Uterus (tissue), 4 donors: Measurements from ENCODE around the gene CACNG3. TPM values are rescaled to one million over a fixed set of nuclear protein-coding genes. Genes with fewer than 3 reads are reported as not detected.

Source experiments
- DNase-seq, 2 donors: peaks; one replicate each; pipeline ENCODE4 v3.0.0-alpha.2; 2019 to 2020
- H3K27ac ChIP-seq, 2 donors: fragments of 200-600 bp; sonication (generic); 1 replicate in 1 of 2; 2 replicates in 1 of 2; pipeline ENCODE4 v1.5.1; 2016 to 2018
- H3K27me3 ChIP-seq, 2 donors: fragments of 200-600 bp; sonication (generic); one replicate each; pipeline ENCODE4 v1.5.1; 2018 to 2019; ENCODE audit warnings: control low read depth in 1 of 2
- H3K36me3 ChIP-seq, 2 donors: fragments of 200-600 bp; sonication (generic); one replicate each; pipeline ENCODE4 v1.5.1; 2019; ENCODE audit warnings: control low read depth in 1 of 2
- H3K4me1 ChIP-seq, 2 donors: fragments of 200-600 bp; sonication (generic); one replicate each; pipeline ENCODE4 v1.5.1; 2018 to 2019; ENCODE audit warnings: control low read depth in 1 of 2
- H3K4me3 ChIP-seq, 2 donors: fragments of 200-600 bp; sonication (generic); 1 replicate in 1 of 2; 2 replicates in 1 of 2; pipeline ENCODE4 v1.5.1; 2018 to 2019; ENCODE audit warnings: mild to moderate bottlenecking in 1 of 2
- H3K9me3 ChIP-seq, 2 donors: fragments of 200-600 bp; sonication (generic); one replicate each; pipeline ENCODE4 v1.5.1; 2019; ENCODE audit warnings: control low read depth in 1 of 2
- POLR2A ChIP-seq, 2 donors: fragments of 450-650 bp; IDR thresholded peaks; one replicate each; pipeline ENCODE4 v1.6.1; 2016; ENCODE audit warnings: antibody characterized with exemption in 2 of 2, mild to moderate bottlenecking in 1 of 2, moderate library complexity in 1 of 2
- intact Hi-C: fragments of 100-400 bp; cut with DNase I; formaldehyde crosslinking; loops from one replicate; pipeline ENCODE4 v1.15.1; 2023; ENCODE audit warnings: low total_unique reads
- total RNA-seq, 4 donors: library from RNA; depleted of rRNA in 3 of 4; stranded (reverse); fragments of >200 nt in 3 of 4; gene quantifications; one replicate each; pipeline versions ENCODE4 v1.1.0 to v1.2.4, GENCODE V29; 2014 to 2023
- TF ChIP-seq, protein P1 (sequence below), 4 experiments: fragments of 200-600 bp in 2 of 4; fragments of 450-650 bp in 2 of 4; sonication (generic) in 2 of 4; IDR thresholded peaks; one replicate each; pipeline ENCODE4 v1.5.1; 2016 to 2019; ENCODE audit warnings: antibody characterized with exemption in 4 of 4, mild to moderate bottlenecking in 2 of 4, moderate library complexity in 1 of 4
- donor health status: DM: yes; HTN: yes; CAD: no.

The CACNG3 gene
- total RNA-seq, 4 donors from 2014 or later = not detected

DNA sequence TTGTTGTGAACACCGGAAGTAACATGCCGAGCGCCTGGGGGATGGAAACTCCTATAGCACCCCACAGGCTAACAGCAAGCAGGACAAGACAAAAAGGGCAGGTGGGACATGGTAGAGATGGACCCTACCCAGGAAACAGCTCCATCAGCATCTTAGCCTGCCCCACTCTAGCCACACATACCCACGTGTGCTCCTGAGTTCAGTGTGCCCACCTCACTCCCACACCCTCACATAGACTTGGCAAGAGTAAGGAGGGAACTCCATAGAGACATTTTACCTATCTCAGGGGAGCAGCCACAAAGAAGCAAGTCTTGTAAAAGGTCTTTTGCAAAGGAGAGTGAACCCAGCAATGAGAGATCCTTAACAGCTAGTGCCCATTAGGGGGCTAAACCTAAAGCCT lies 37.8 kb upstream of the CACNG3 start:
- intact Hi-C loops = no loop called here
- TF ChIP-seq, protein P1, sequence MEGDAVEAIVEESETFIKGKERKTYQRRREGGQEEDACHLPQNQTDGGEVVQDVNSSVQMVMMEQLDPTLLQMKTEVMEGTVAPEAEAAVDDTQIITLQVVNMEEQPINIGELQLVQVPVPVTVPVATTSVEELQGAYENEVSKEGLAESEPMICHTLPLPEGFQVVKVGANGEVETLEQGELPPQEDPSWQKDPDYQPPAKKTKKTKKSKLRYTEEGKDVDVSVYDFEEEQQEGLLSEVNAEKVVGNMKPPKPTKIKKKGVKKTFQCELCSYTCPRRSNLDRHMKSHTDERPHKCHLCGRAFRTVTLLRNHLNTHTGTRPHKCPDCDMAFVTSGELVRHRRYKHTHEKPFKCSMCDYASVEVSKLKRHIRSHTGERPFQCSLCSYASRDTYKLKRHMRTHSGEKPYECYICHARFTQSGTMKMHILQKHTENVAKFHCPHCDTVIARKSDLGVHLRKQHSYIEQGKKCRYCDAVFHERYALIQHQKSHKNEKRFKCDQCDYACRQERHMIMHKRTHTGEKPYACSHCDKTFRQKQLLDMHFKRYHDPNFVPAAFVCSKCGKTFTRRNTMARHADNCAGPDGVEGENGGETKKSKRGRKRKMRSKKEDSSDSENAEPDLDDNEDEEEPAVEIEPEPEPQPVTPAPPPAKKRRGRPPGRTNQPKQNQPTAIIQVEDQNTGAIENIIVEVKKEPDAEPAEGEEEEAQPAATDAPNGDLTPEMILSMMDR (IDR thresholded peaks at IDR 0.05) = no peak
- TF ChIP-seq POLR2A (IDR thresholded peaks at IDR 0.05) = no peak
- Histone ChIP-seq H3K27ac (no peak overlapping the region), H3K27me3 (no peaks in the 10 kb centered on the region), H3K4me1 (no peaks in the 10 kb centered on the region), H3K9me3 (no peaks in the 10 kb centered on the region), H3K4me3 (no peak overlapping the region), H3K36me3 (no peaks in the 10 kb centered on the region)
- no peak for DNase-seq

DNA sequence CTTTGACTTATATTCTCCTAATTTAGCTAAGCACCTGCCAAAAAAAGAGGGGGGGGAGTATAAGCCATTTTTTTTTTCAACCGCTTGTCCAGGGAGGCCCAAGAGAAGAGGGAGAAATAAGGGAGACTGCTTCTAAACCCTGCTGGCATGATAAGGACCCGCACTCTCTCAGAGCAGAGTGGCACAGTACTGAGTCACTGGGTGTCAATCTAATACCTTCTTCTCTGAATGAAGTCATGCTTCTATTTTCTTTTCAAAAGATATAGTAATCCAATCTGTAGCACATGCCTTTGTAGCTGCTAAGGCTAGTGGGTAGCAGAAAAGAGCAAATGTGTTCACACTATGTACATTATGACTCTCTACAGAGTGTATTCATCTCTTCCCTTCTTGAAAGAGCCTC lies 34.9 kb upstream of the CACNG3 start:
- H3K4me3 ChIP-seq = no peak overlapping the region
- H3K27me3 ChIP-seq = no peaks in the 10 kb centered on the region
- no peak overlapping the region for H3K27ac ChIP-seq
- TF ChIP-seq, protein P1 (IDR thresholded peaks at IDR 0.05) = no peak
- TF ChIP-seq POLR2A (IDR thresholded peaks at IDR 0.05) = no peak
- intact Hi-C loops = no loop called here
- DNase-seq = no peak
- H3K4me1 ChIP-seq = no peaks in the 10 kb centered on the region
- no peaks in the 10 kb centered on the region for H3K9me3 ChIP-seq
- no peaks in the 10 kb centered on the region for H3K36me3 ChIP-seq

DNA sequence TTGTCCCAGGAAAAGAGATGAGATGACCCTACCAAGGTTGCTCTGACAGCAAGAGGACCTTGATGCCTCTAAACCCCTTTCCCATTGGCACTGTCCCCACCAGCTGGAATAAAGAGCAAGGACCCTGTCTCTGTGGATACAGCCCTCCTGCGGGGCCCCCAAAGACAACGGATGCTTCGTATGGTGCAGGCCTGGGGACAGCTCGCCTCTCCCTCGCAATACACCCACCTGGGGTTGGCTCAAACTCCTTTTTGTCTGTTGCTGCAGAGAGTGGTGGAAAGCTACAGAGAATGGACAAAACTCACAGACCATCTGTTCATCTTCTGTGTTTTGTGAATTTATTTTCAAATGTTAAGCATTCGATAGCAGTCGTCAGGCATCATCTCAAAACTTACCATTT lies 27.6 kb upstream of the CACNG3 start:
- Histone ChIP-seq H3K36me3 (no peaks in the 10 kb centered on the region), H3K4me1 (no peaks in the 10 kb centered on the region), H3K27ac (no peak overlapping the region), H3K4me3 (no peak overlapping the region), H3K27me3 (no peaks in the 10 kb centered on the region), H3K9me3 (no peaks in the 10 kb centered on the region)
- no peak for TF ChIP-seq POLR2A (IDR thresholded peaks at IDR 0.05)
- TF ChIP-seq, protein P1 (IDR thresholded peaks at IDR 0.05) = no peak
- intact Hi-C loops = no loop called here
- DNase-seq = no peak

DNA sequence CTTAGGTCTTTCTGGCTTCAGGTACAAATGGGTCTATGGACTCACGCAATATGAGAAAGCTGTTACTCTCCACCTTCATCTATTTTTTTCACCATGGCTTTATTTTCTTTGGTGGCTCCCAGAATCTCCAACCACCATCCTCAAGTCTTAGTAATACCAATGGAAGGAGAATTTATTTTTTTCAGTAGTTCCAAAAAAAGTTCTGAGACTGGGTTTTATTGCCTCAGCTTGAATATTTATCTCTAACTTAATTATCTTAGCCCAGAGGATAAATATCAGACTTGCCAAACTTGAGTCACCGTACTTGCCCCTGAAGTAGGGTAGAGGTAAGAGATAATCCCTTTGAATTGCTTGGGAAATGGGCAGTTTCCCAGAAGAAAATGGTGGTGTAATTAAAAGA lies 23.2 kb upstream of the CACNG3 start:
- no peaks in the 10 kb centered on the region for H3K36me3 ChIP-seq
- no peak for DNase-seq
- no peaks in the 10 kb centered on the region for H3K4me1 ChIP-seq
- H3K9me3 ChIP-seq = no peaks in the 10 kb centered on the region
- no peaks in the 10 kb centered on the region for H3K27me3 ChIP-seq
- H3K27ac ChIP-seq = no peak overlapping the region
- no peak overlapping the region for H3K4me3 ChIP-seq
- no peak for TF ChIP-seq POLR2A (IDR thresholded peaks at IDR 0.05)
- TF ChIP-seq, protein P1 (IDR thresholded peaks at IDR 0.05) = no peak
- intact Hi-C loops = no loop called here

DNA sequence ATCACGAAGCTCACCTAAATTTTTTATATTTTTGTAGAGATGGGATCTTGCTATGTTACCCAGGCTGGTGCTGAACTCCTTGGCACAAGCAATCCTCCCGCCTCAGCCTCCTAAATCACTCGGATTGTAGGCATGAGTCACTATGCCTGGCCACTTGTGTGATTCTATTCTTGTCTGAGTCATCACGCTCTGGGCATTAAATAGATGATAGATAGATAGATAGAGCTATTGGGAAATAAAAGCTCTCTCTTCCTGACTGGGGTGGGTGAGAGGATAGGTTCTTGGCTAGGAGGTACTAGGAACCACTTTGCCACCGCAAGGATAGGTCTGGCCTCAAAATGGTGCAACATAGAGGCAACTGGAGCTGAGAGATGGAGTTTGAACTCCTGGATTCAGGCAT lies 21.4 kb upstream of the CACNG3 start:
- H3K36me3 ChIP-seq = no peaks in the 10 kb centered on the region
- H3K27ac ChIP-seq = no peak overlapping the region
- H3K27me3 ChIP-seq = no peaks in the 10 kb centered on the region
- H3K4me1 ChIP-seq = no peaks in the 10 kb centered on the region
- no peak for DNase-seq
- H3K4me3 ChIP-seq = no peak overlapping the region
- H3K9me3 ChIP-seq = no peaks in the 10 kb centered on the region
- TF ChIP-seq, protein P1 (IDR thresholded peaks at IDR 0.05) = no peak
- no peak for TF ChIP-seq POLR2A (IDR thresholded peaks at IDR 0.05)
- intact Hi-C loops = no loop called here
